GM23338 (cell line): ENCODE results near the gene OGG1.

ENCODE experiments used
- CREB1 ChIP-seq: fragments of 250-450 bp; sonication (Bioruptor Pico); IDR thresholded peaks from 2 replicates; pipeline ENCODE4 v1.5.0; 2020; ENCODE audit warnings: low read depth, mild to moderate bottlenecking, moderate library complexity
- EZH2 ChIP-seq: fragments of 200-600 bp; sonication (generic); IDR thresholded peaks from one replicate; pipeline ENCODE4 v1.8.0; 2017; ENCODE audit warnings: antibody characterized with exemption, mild to moderate bottlenecking, low read depth; ENCODE audit not compliant: unreplicated experiment
- EZH2phosphoT487 ChIP-seq: fragments of 200-600 bp; sonication (generic); IDR thresholded peaks from one replicate; pipeline ENCODE4 v1.8.1; 2018; ENCODE audit warnings: antibody characterized with exemption; ENCODE audit not compliant: unreplicated experiment
- POLR2AphosphoS5 ChIP-seq: IDR thresholded peaks from 2 replicates; pipeline ENCODE4 v1.6.1; 2016; ENCODE audit warnings: antibody characterized with exemption, low read depth
- TF ChIP-seq, protein P1 (sequence below), 2 experiments: fragments of 200-600 bp in 1 of 2; sonication (generic) in 1 of 2; conservative IDR thresholded peaks; 2 replicates each; pipeline versions ENCODE4 v1.5.1 to v1.6.1; 2016 to 2017; ENCODE audit warnings: antibody characterized with exemption in 2 of 2, low read depth in 2 of 2, mild to moderate bottlenecking in 2 of 2, moderate library complexity in 1 of 2
- TF ChIP-seq, protein P2 (sequence below): IDR thresholded peaks from one replicate; pipeline ENCODE4 v1.6.1; 2018; ENCODE audit warnings: antibody characterized with exemption; ENCODE audit not compliant: unreplicated experiment

- TF ChIP-seq, protein P1, sequence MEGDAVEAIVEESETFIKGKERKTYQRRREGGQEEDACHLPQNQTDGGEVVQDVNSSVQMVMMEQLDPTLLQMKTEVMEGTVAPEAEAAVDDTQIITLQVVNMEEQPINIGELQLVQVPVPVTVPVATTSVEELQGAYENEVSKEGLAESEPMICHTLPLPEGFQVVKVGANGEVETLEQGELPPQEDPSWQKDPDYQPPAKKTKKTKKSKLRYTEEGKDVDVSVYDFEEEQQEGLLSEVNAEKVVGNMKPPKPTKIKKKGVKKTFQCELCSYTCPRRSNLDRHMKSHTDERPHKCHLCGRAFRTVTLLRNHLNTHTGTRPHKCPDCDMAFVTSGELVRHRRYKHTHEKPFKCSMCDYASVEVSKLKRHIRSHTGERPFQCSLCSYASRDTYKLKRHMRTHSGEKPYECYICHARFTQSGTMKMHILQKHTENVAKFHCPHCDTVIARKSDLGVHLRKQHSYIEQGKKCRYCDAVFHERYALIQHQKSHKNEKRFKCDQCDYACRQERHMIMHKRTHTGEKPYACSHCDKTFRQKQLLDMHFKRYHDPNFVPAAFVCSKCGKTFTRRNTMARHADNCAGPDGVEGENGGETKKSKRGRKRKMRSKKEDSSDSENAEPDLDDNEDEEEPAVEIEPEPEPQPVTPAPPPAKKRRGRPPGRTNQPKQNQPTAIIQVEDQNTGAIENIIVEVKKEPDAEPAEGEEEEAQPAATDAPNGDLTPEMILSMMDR (conservative IDR thresholded peaks at IDR 0.05; ENCODE audit: low read depth in 2 of 2) = peak; percentile 34 to 51; a peak in 3 of 4 replicates
- no peak for TF ChIP-seq EZH2
- no peak for TF ChIP-seq CREB1 (CRISPR knock-in tag)
- TF ChIP-seq, protein P2, sequence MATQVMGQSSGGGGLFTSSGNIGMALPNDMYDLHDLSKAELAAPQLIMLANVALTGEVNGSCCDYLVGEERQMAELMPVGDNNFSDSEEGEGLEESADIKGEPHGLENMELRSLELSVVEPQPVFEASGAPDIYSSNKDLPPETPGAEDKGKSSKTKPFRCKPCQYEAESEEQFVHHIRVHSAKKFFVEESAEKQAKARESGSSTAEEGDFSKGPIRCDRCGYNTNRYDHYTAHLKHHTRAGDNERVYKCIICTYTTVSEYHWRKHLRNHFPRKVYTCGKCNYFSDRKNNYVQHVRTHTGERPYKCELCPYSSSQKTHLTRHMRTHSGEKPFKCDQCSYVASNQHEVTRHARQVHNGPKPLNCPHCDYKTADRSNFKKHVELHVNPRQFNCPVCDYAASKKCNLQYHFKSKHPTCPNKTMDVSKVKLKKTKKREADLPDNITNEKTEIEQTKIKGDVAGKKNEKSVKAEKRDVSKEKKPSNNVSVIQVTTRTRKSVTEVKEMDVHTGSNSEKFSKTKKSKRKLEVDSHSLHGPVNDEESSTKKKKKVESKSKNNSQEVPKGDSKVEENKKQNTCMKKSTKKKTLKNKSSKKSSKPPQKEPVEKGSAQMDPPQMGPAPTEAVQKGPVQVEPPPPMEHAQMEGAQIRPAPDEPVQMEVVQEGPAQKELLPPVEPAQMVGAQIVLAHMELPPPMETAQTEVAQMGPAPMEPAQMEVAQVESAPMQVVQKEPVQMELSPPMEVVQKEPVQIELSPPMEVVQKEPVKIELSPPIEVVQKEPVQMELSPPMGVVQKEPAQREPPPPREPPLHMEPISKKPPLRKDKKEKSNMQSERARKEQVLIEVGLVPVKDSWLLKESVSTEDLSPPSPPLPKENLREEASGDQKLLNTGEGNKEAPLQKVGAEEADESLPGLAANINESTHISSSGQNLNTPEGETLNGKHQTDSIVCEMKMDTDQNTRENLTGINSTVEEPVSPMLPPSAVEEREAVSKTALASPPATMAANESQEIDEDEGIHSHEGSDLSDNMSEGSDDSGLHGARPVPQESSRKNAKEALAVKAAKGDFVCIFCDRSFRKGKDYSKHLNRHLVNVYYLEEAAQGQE = no peak
- TF ChIP-seq EZH2phosphoT487 = no peak
- no peak for TF ChIP-seq POLR2AphosphoS5
Measured at GRCh38 chr3:9782770-9783169, 33.0 kb downstream of the OGG1 start.
